GM10847 (cell line): ENCODE data around the gene ARHGAP45.

Source experiments
- POLR2A ChIP-seq: IDR thresholded peaks from 2 replicates; pipeline ENCODE4 v1.6.1; 2011; ENCODE audit not compliant: insufficient read length; ENCODE audit errors: extremely low read depth

The ARHGAP45 gene

GRCh38 chr19:1062387-1063029, 4.5 kb upstream of the ARHGAP45 start:
- TF ChIP-seq POLR2A = no peak

GRCh38 chr19:1063030-1063908, 3.7 kb upstream of the ARHGAP45 start:
- TF ChIP-seq POLR2A = no peak

- no peak for TF ChIP-seq POLR2A
Observed at GRCh38 chr19:1063909-1064660, 2.9 kb upstream of the ARHGAP45 start.

- no peak for TF ChIP-seq POLR2A
Observed at GRCh38 chr19:1064661-1065605, 2.0 kb upstream of the ARHGAP45 start.

GRCh38 chr19:1065606-1066109, 1.3 kb upstream of the ARHGAP45 start:
- TF ChIP-seq POLR2A = no peak

GRCh38 chr19:1066251-1066747, 668 bp upstream of the ARHGAP45 start:
- no peak for TF ChIP-seq POLR2A

- peak; percentile 4 for TF ChIP-seq POLR2A
Observed at GRCh38 chr19:1067341-1067957, 482 bp downstream of the ARHGAP45 start.

- no peak for TF ChIP-seq POLR2A
Observed at GRCh38 chr19:1068009-1069001, 1.3 kb downstream of the ARHGAP45 start.

GRCh38 chr19:1069009-1069779, 2.2 kb downstream of the ARHGAP45 start:
- TF ChIP-seq POLR2A = no peak

GRCh38 chr19:1070576-1070930, 3.6 kb downstream of the ARHGAP45 start:
- no peak for TF ChIP-seq POLR2A

GRCh38 chr19:1070931-1071791, 4.2 kb downstream of the ARHGAP45 start:
- no peak for TF ChIP-seq POLR2A
